ENCODE measurements around the gene ALG2.

Gene ALG2

DNA sequence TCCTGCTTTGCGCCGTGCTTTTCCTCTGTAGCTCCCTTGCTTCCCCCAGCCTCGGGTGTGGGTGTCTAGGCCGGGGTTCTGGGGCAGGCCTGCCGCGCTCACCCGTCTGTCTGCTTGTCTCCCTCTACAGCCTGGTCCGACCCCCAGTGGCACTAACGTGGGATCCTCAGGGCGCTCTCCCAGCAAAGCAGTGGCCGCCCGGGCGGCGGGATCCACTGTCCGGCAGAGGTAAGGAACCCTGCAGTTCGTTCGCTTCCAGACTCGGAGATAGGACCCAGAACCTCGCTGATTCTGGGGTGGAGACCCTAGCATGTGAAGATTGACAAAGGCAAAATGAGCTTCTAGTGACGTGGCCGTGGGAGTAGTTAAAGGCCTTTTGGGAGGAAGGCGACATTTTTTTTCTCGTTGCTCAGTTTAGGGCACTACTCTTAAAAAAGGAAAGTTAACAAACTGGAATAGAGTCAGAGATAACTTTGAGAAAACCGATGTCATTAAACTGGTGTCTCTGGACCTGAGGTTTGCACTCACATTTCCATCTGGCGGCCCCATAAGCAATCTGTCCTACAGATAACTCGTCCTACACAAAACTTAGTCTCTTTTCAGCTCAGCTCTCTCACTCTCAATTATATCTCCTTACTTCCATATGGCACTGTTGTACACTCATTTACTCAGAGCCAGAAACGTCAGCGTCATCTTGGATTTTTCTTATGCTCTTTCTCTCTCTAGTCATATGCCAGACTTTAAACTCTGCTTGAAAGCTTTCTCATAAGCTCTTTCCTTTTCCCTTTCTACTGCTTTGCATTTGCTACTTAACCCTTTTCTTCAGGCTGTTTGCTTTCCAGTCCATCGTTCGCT lies 901 bp upstream of the ALG2 start:
- Histone ChIP-seq H3K79me2 (ENCODE audit: insufficient read depth, low read length) (peaks cover 79% of the 10 kb centered on the region), H3K9me2 (replicated peaks; ENCODE audit: low read depth, low read length) (no peaks in the 10 kb centered on the region), H3K36me3 (ENCODE audit: insufficient read depth, low read length) (peaks cover 10% of the 10 kb centered on the region; the same call in 1 of the 2 replicates), H3K9ac (ENCODE audit: low read depth, low read length, poor library complexity, severe bottlenecking) (peak overlapping the region; percentile 88), H3K4me3 (ENCODE audit: low read length, poor library complexity, severe bottlenecking) (peak overlapping the region; percentile 90), H3K4me1 (ENCODE audit: insufficient read depth, low read length, poor library complexity, severe bottlenecking) (peaks cover 45% of the 10 kb centered on the region), H3K4me2 (ENCODE audit: low read depth, low read length, poor library complexity, severe bottlenecking) (peak overlapping the region; percentile 95), H4K20me1 (ENCODE audit: insufficient read depth, low read length, poor library complexity, severe bottlenecking) (peaks cover 46% of the 10 kb centered on the region), H3K27me3 (ENCODE audit: insufficient read depth, low read length, poor library complexity, severe bottlenecking) (no peaks in the 10 kb centered on the region), H2AFZ (ENCODE audit: low read length) (peak overlapping the region; percentile 97), H3K9me3 (ENCODE audit: insufficient read depth, low read depth, low read length) (no peaks in the 10 kb centered on the region), H3F3A (ENCODE audit: low read depth) (no peaks in the 10 kb centered on the region)
- TF ChIP-seq EZH2phosphoT487 (IDR thresholded peaks at IDR 0.05; ENCODE audit: borderline replicate concordance) = no peak
- TF ChIP-seq, protein P1, sequence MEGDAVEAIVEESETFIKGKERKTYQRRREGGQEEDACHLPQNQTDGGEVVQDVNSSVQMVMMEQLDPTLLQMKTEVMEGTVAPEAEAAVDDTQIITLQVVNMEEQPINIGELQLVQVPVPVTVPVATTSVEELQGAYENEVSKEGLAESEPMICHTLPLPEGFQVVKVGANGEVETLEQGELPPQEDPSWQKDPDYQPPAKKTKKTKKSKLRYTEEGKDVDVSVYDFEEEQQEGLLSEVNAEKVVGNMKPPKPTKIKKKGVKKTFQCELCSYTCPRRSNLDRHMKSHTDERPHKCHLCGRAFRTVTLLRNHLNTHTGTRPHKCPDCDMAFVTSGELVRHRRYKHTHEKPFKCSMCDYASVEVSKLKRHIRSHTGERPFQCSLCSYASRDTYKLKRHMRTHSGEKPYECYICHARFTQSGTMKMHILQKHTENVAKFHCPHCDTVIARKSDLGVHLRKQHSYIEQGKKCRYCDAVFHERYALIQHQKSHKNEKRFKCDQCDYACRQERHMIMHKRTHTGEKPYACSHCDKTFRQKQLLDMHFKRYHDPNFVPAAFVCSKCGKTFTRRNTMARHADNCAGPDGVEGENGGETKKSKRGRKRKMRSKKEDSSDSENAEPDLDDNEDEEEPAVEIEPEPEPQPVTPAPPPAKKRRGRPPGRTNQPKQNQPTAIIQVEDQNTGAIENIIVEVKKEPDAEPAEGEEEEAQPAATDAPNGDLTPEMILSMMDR (conservative IDR thresholded peaks at IDR 0.05; ENCODE audit: low read length) = peak; percentile 31; the same call in 1 of the 2 replicates

DNA sequence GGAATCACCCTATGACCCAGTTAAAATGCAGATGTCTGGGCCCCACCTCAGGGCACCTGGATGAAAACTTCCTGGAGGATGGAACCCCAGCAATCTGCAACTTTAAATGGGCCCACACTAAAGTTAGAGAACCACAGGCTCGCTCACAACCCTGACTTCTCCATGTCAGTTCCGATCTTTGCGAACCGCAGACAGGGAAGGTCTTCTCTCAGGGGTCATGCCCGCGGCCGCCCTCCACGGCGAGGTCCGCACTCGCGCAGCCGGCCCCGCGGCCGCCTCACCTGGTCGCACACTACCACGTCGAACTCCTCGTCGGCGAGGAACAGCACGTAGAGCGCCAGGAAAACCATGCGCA lies 499 bp downstream of the ALG2 start:
- H3F3A ChIP-seq (ENCODE audit: low read depth) = no peaks in the 10 kb centered on the region
- H3K4me1 ChIP-seq (ENCODE audit: insufficient read depth, low read length, poor library complexity, severe bottlenecking) = peaks cover 47% of the 10 kb centered on the region
- H3K27me3 ChIP-seq (ENCODE audit: insufficient read depth, low read length, poor library complexity, severe bottlenecking) = no peaks in the 10 kb centered on the region
- H2AFZ ChIP-seq (ENCODE audit: low read length) = peak overlapping the region; percentile 97
- H3K36me3 ChIP-seq (ENCODE audit: insufficient read depth, low read length) = peaks cover 8% of the 10 kb centered on the region; the same call in 1 of the 2 replicates
- H3K9ac ChIP-seq (ENCODE audit: low read depth, low read length, poor library complexity, severe bottlenecking) = peak overlapping the region; percentile 88
- TF ChIP-seq, protein P1 (conservative IDR thresholded peaks at IDR 0.05; ENCODE audit: low read length) = no peak
- no peak for TF ChIP-seq EZH2phosphoT487 (IDR thresholded peaks at IDR 0.05; ENCODE audit: borderline replicate concordance)
- H3K79me2 ChIP-seq (ENCODE audit: insufficient read depth, low read length) = peaks cover 83% of the 10 kb centered on the region
- peak overlapping the region; percentile 90 for H3K4me3 ChIP-seq (ENCODE audit: low read length, poor library complexity, severe bottlenecking)
- H3K9me3 ChIP-seq (ENCODE audit: insufficient read depth, low read depth, low read length) = no peaks in the 10 kb centered on the region
- H3K4me2 ChIP-seq (ENCODE audit: low read depth, low read length, poor library complexity, severe bottlenecking) = peak overlapping the region; percentile 98
- peaks cover 46% of the 10 kb centered on the region for H4K20me1 ChIP-seq (ENCODE audit: insufficient read depth, low read length, poor library complexity, severe bottlenecking)
- H3K9me2 ChIP-seq (replicated peaks; ENCODE audit: low read depth, low read length) = no peaks in the 10 kb centered on the region

DNA sequence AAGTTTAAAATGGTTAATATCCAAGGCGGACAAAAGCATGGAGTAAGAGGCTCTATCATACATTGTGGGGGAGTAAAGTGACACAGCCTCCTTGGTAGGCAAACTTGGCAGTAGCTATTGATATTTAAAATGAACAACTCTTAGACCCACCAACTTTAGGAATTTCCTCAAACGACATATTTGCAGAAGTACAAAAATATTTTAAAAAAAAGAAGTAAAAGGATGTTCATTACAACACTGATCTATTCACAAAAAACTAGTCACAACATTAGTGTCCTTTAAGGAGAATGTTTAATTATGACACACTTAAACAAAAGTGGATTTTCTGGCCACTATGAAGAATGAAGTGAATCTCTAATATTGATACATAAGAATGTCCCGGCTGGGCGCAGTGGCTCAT lies 1.7 kb downstream of the ALG2 start:
- Histone ChIP-seq H3K27me3 (ENCODE audit: insufficient read depth, low read length, poor library complexity, severe bottlenecking) (no peaks in the 10 kb centered on the region), H4K20me1 (ENCODE audit: insufficient read depth, low read length, poor library complexity, severe bottlenecking) (peaks cover 46% of the 10 kb centered on the region), H3K9ac (ENCODE audit: low read depth, low read length, poor library complexity, severe bottlenecking) (peak overlapping the region; percentile 11)

More for the DNA sequence above, 1.7 kb downstream of the ALG2 start:
- no peaks in the 10 kb centered on the region for H3F3A ChIP-seq (ENCODE audit: low read depth)
- H3K79me2 ChIP-seq (ENCODE audit: insufficient read depth, low read length) = peaks cover 72% of the 10 kb centered on the region
- TF ChIP-seq, protein P1 (conservative IDR thresholded peaks at IDR 0.05; ENCODE audit: low read length) = no peak
- TF ChIP-seq EZH2phosphoT487 (IDR thresholded peaks at IDR 0.05; ENCODE audit: borderline replicate concordance) = no peak
- H3K4me2 ChIP-seq (ENCODE audit: low read depth, low read length, poor library complexity, severe bottlenecking) = peak overlapping the region; percentile 98
- H3K9me2 ChIP-seq (replicated peaks; ENCODE audit: low read depth, low read length) = no peaks in the 10 kb centered on the region
- no peaks in the 10 kb centered on the region for H3K9me3 ChIP-seq (ENCODE audit: insufficient read depth, low read depth, low read length)
- no peak overlapping the region for H2AFZ ChIP-seq (ENCODE audit: low read length)
- peak overlapping the region; percentile 90 for H3K4me3 ChIP-seq (ENCODE audit: low read length, poor library complexity, severe bottlenecking)
- peaks cover 41% of the 10 kb centered on the region for H3K4me1 ChIP-seq (ENCODE audit: insufficient read depth, low read length, poor library complexity, severe bottlenecking)
- H3K36me3 ChIP-seq (ENCODE audit: insufficient read depth, low read length) = peaks cover 8% of the 10 kb centered on the region; the same call in 1 of the 2 replicates

Measured in Loucy (cell line).